H9 (cell line): ENCODE results near the gene SLC38A5. TPM values are rescaled to one million over a fixed set of nuclear protein-coding genes. Genes with fewer than 3 reads are reported as not detected.

Experiments
- DNase-seq: peaks from one replicate; pipeline ENCODE4 v3.0.0-alpha.2; 2017
- H2AFZ ChIP-seq: one replicate; pipeline ENCODE4 v1.6.1; 2013; ENCODE audit warnings: mild to moderate bottlenecking, low read length, control low read depth, moderate library complexity
- H2AK5ac ChIP-seq: 2 replicates; pipeline ENCODE4 v1.6.1; 2013; ENCODE audit warnings: low read length, control low read depth, mixed read lengths; ENCODE audit not compliant: insufficient read length
- H2BK120ac ChIP-seq: one replicate; pipeline ENCODE4 v1.6.1; 2013; ENCODE audit warnings: low read depth, mild to moderate bottlenecking, low read length, control low read depth, inconsistent platforms; ENCODE audit not compliant: poor library complexity, severe bottlenecking
- H2BK12ac ChIP-seq: 2 replicates; pipeline ENCODE4 v1.6.1; 2013; ENCODE audit warnings: low read length, control low read depth, mixed read lengths, low read depth; ENCODE audit not compliant: insufficient read length
- H2BK15ac ChIP-seq: 2 replicates; pipeline ENCODE4 v1.6.1; 2013; ENCODE audit warnings: low read depth, low read length, control low read depth
- H2BK20ac ChIP-seq: one replicate; pipeline ENCODE4 v1.6.1; 2013; ENCODE audit warnings: low read depth, mild to moderate bottlenecking, low read length, control low read depth, inconsistent platforms; ENCODE audit not compliant: poor library complexity, severe bottlenecking
- H2BK5ac ChIP-seq: 2 replicates; pipeline ENCODE4 v1.6.1; 2013; ENCODE audit warnings: low read length, control low read depth, mixed read lengths; ENCODE audit not compliant: insufficient read length
- H3K14ac ChIP-seq: 2 replicates; pipeline ENCODE4 v1.6.1; 2013; ENCODE audit warnings: low read length, control low read depth; ENCODE audit not compliant: insufficient read depth
- H3K18ac ChIP-seq: 2 replicates; pipeline ENCODE4 v1.6.1; 2013; ENCODE audit warnings: low read depth, mild to moderate bottlenecking, mixed read lengths, low read length, control low read depth; ENCODE audit not compliant: insufficient read length
- H3K23ac ChIP-seq: 2 replicates; pipeline ENCODE4 v1.6.1; 2013; ENCODE audit warnings: low read length, control low read depth, mixed read lengths, low read depth; ENCODE audit not compliant: insufficient read length
- H3K23me2 ChIP-seq: 2 replicates; pipeline ENCODE4 v1.6.1; 2013; ENCODE audit warnings: low read depth, mild to moderate bottlenecking, mixed read lengths, low read length, control low read depth; ENCODE audit not compliant: insufficient read length, poor library complexity, severe bottlenecking
- H3K27ac ChIP-seq: 2 replicates; pipeline ENCODE4 v1.5.1; 2013; ENCODE audit warnings: low read length, control low read depth, mixed read lengths, low read depth; ENCODE audit not compliant: insufficient read length
- H3K27me3 ChIP-seq: 2 replicates; pipeline ENCODE4 v1.6.1; 2013; ENCODE audit warnings: low read length, control low read depth, inconsistent platforms; ENCODE audit not compliant: insufficient read depth
- H3K4ac ChIP-seq: 2 replicates; pipeline ENCODE4 v1.6.1; 2013; ENCODE audit warnings: low read depth, mild to moderate bottlenecking, control low read depth, inconsistent platforms, low read length, moderate library complexity
- H3K4me1 ChIP-seq: 2 replicates; pipeline ENCODE4 v1.6.1; 2013; ENCODE audit warnings: low read length, control low read depth, inconsistent platforms; ENCODE audit not compliant: insufficient read depth
- H3K4me2 ChIP-seq: 2 replicates; pipeline ENCODE4 v1.6.1; 2013; ENCODE audit warnings: low read length, control low read depth, mixed read lengths; ENCODE audit not compliant: insufficient read length, insufficient read depth
- H3K56ac ChIP-seq: 2 replicates; pipeline ENCODE4 v1.6.1; 2013; ENCODE audit warnings: low read depth, mild to moderate bottlenecking, mixed read lengths, low read length, control low read depth; ENCODE audit not compliant: insufficient read length
- H3K79me1 ChIP-seq: 2 replicates; pipeline ENCODE4 v1.6.1; 2013; ENCODE audit warnings: low read depth, mild to moderate bottlenecking, moderate library complexity, low read length, control low read depth, inconsistent platforms; ENCODE audit not compliant: insufficient read depth, poor library complexity, severe bottlenecking
- H3K79me2 ChIP-seq: 2 replicates; pipeline ENCODE4 v1.6.1; 2013; ENCODE audit warnings: low read length, control low read depth, inconsistent platforms; ENCODE audit not compliant: insufficient read depth
- H3K9ac ChIP-seq: 2 replicates; pipeline ENCODE4 v1.6.1; 2013; ENCODE audit warnings: low read length, control low read depth, mixed read lengths; ENCODE audit not compliant: insufficient read length; ENCODE audit errors: extremely low read depth
- H3K9me3 ChIP-seq: one replicate; pipeline ENCODE4 v1.6.1; 2013; ENCODE audit warnings: low read depth, low read length, inconsistent platforms; ENCODE audit not compliant: control insufficient read depth
- H3T11ph ChIP-seq: one replicate; pipeline ENCODE4 v1.6.1; 2013; ENCODE audit warnings: mild to moderate bottlenecking, low read length, control low read depth, inconsistent platforms
- H4K20me1 ChIP-seq: one replicate; pipeline ENCODE4 v1.6.1; 2013; ENCODE audit not compliant: control insufficient read depth, insufficient read length, insufficient read depth
- H4K5ac ChIP-seq: 2 replicates; pipeline ENCODE4 v1.6.1; 2013; ENCODE audit warnings: low read depth, mild to moderate bottlenecking, mixed read lengths, low read length, control low read depth; ENCODE audit not compliant: insufficient read length
- H4K8ac ChIP-seq: replicated peaks from 2 replicates; pipeline ENCODE4 v1.6.1; 2013; ENCODE audit warnings: low read length, control low read depth, mixed read lengths, low read depth; ENCODE audit not compliant: insufficient read length
- H4K91ac ChIP-seq: 2 replicates; pipeline ENCODE4 v1.6.1; 2013; ENCODE audit warnings: low read depth, mild to moderate bottlenecking, moderate library complexity, mixed read lengths, low read length, control low read depth; ENCODE audit not compliant: insufficient read length
- H3K27ac Mint-ChIP-seq, 3 experiments: 2 replicates in 2 of 3; 3 replicates in 1 of 3; pipeline ENCODE4 v1.8.0; 2020 to 2021; ENCODE audit warnings: mixed read lengths in 3 of 3, mild to moderate bottlenecking in 1 of 3, moderate library complexity in 1 of 3
- H3K27me3 Mint-ChIP-seq: 2 replicates; pipeline ENCODE4 v1.8.0; 2021; ENCODE audit warnings: low read depth, mild to moderate bottlenecking, moderate library complexity, mixed read lengths
- H3K36me3 Mint-ChIP-seq, 3 experiments: 2 replicates in 2 of 3; 3 replicates in 1 of 3; pipeline ENCODE4 v1.8.0; 2020 to 2021; ENCODE audit warnings: low read depth in 3 of 3, mixed read lengths in 3 of 3; ENCODE audit not compliant: insufficient read depth in 1 of 3
- H3K4me1 Mint-ChIP-seq, 2 experiments: 2 replicates each; pipeline ENCODE4 v1.8.0; 2020; ENCODE audit warnings: mixed read lengths in 2 of 2
- H3K4me3 Mint-ChIP-seq, 2 experiments: 2 replicates in 1 of 2; 3 replicates in 1 of 2; pipeline ENCODE4 v1.8.0; 2020 to 2021; ENCODE audit warnings: mild to moderate bottlenecking in 2 of 2, mixed read lengths in 2 of 2, moderate library complexity in 1 of 2
- H3K9me3 Mint-ChIP-seq, 2 experiments: 2 replicates in 1 of 2; 3 replicates in 1 of 2; pipeline ENCODE4 v1.8.0; 2020; ENCODE audit warnings: mild to moderate bottlenecking in 2 of 2, mixed read lengths in 2 of 2, moderate library complexity in 1 of 2
- WGBS: extraction: QIAGEN DNeasy Blood & Tissue Kit; methylation state at CpG from one replicate; pipeline ENCODE4 v1.1.7; 2013; ENCODE audit warnings: missing lambda C conversion rate, low lambda C conversion rate, mixed read lengths; ENCODE audit not compliant: insufficient read length; ENCODE audit errors: extremely low coverage; 5-methylcytosine and 5-hydroxymethylcytosine counted together
- total RNA-seq: library from RNA; stranded (reverse); gene quantifications from 2 replicates; pipeline ENCODE4 v1.2.1, GENCODE V29; 2021
- TF ChIP-seq, protein P1 (sequence below): fragments of 200-600 bp; sonication (generic); conservative IDR thresholded peaks from 3 replicates; pipeline ENCODE4 v1.8.0; 2021; ENCODE audit warnings: antibody characterized with exemption, mild to moderate bottlenecking

Gene SLC38A5
- total RNA-seq, 1 experiment from 2014 or later, result 28.3 TPM

DNA sequence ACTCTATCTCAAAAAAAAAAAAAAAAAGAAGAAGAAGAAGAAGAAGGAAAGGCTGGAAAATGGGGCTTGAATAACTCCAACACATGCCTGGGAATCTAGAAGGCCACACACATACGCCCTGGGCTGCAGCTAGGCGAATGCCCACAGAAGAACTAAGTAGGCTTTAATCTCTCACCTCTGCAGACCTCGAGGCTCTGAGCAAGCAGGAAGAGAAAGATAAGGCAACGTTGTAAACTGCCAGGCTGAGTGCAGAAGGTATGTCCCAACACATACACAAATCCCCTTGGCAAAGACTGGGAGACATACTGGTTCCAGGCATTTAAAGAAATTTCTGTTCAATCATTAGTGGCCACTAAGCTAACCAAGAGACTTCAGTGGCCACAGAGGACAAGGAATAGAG is 18.4 kb downstream of the SLC38A5 start:
- no peak for DNase-seq
- Histone ChIP-seq H3K79me1 (no peaks in the 10 kb centered on the region), H3K18ac (no peak overlapping the region), H2BK15ac (no peak overlapping the region), H3K79me2 (no peaks in the 10 kb centered on the region), H3K23me2 (no peaks in the 10 kb centered on the region), H4K91ac (no peak overlapping the region), H2BK12ac (no peak overlapping the region), H3K4me2 (no peak overlapping the region), H2BK20ac (no peak overlapping the region), H3T11ph (no peak overlapping the region), H4K20me1 (no peaks in the 10 kb centered on the region), H2AFZ (no peak overlapping the region), H3K23ac (no peak overlapping the region), H3K56ac (no peak overlapping the region), H3K9ac (no peak overlapping the region), H3K27me3 (no peaks in the 10 kb centered on the region), H4K5ac (no peak overlapping the region), H4K8ac (no peak overlapping the region), H3K4ac (no peak overlapping the region), H2BK120ac (no peak overlapping the region), H2BK5ac (no peak overlapping the region), H3K27ac (no peak overlapping the region), H2AK5ac (no peak overlapping the region), H3K9me3 (peaks cover 13% of the 10 kb centered on the region), H3K4me1 (no peaks in the 10 kb centered on the region), H3K14ac (no peak overlapping the region)
- H3K27ac Mint-ChIP-seq, result peak overlapping the region in 1 of 3 experiments; percentile 62; a peak in 1 of 7 replicates
- H3K4me3 Mint-ChIP-seq, result no peak overlapping the region
- H3K36me3 Mint-ChIP-seq, result peaks cover 0 to 6% (median 4%) of the 10 kb centered on the region in 3 experiments; a peak in 2 of 7 replicates
- TF ChIP-seq, protein P1, sequence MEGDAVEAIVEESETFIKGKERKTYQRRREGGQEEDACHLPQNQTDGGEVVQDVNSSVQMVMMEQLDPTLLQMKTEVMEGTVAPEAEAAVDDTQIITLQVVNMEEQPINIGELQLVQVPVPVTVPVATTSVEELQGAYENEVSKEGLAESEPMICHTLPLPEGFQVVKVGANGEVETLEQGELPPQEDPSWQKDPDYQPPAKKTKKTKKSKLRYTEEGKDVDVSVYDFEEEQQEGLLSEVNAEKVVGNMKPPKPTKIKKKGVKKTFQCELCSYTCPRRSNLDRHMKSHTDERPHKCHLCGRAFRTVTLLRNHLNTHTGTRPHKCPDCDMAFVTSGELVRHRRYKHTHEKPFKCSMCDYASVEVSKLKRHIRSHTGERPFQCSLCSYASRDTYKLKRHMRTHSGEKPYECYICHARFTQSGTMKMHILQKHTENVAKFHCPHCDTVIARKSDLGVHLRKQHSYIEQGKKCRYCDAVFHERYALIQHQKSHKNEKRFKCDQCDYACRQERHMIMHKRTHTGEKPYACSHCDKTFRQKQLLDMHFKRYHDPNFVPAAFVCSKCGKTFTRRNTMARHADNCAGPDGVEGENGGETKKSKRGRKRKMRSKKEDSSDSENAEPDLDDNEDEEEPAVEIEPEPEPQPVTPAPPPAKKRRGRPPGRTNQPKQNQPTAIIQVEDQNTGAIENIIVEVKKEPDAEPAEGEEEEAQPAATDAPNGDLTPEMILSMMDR, result no peak
- peaks cover 3% of the 10 kb centered on the region; the same call in 1 of the 2 replicates for H3K27me3 Mint-ChIP-seq
- H3K9me3 Mint-ChIP-seq, result peaks cover 55 to 62% of the 10 kb centered on the region in 2 experiments
- no CpG with 5 or more reads among the region's 4 CpGs for WGBS
- no peaks in the 10 kb centered on the region for H3K4me1 Mint-ChIP-seq
